Measurements from ENCODE around the gene SSX2.
"Not testable (repeated sequence)": the region's sequence is repeated elsewhere in the genome, so short reads cannot be mapped to it uniquely, and the experiment has no call there.

Gene SSX2

GRCh38 chrX:52707078-52707477 lies at the start of gene SSX2:
TSS of gene SSX2 (minus strand) at chrX:52707178. CDS start at chrX:52705749, 1,429 bp downstream.
- not testable (repeated sequence) for H3K4me3 ChIP-seq (ENCODE audit: low read depth, low read length)

GRCh38 chrX:52750952-52751351 lies 44.0 kb upstream of the SSX2 start, which contains the start of gene SSX2B:
TSS of gene SSX2B (plus strand) at chrX:52751252. CDS start at chrX:52752681, 1,429 bp downstream.
- not testable (repeated sequence) for DNase-seq (ENCODE audit: low read depth); H3K4me3 ChIP-seq (ENCODE audit: low read depth, low read length)

More at GRCh38 chrX:52707078-52707477, at the start of gene SSX2:
- DNase-seq (ENCODE audit: low read depth) = not testable (repeated sequence)

GRCh38 chrX:52692034-52692433 lies 14.9 kb downstream of the SSX2 start:
- not testable (repeated sequence) for DNase-seq (ENCODE audit: low read depth); H3K4me3 ChIP-seq (ENCODE audit: low read depth, low read length)

GRCh38 chrX:52662218-52662617 lies 44.8 kb downstream of the SSX2 start:
- not testable (repeated sequence) for H3K4me3 ChIP-seq (ENCODE audit: low read depth, low read length); DNase-seq (ENCODE audit: low read depth)

GRCh38 chrX:52655475-52655874 lies 51.5 kb downstream of the SSX2 start:
- not testable (repeated sequence) for DNase-seq (ENCODE audit: low read depth)

GRCh38 chrX:52654800-52655199 lies 52.2 kb downstream of the SSX2 start, which contains the start of gene SSX7:
TSS of gene SSX7 (minus strand) at chrX:52654900. CDS start at chrX:52653472, 1,428 bp downstream.
- not testable (repeated sequence) for DNase-seq (ENCODE audit: low read depth); H3K4me3 ChIP-seq (ENCODE audit: low read depth, low read length)

More at GRCh38 chrX:52655475-52655874, 51.5 kb downstream of the SSX2 start:
- not testable (repeated sequence) for H3K4me3 ChIP-seq (ENCODE audit: low read depth, low read length)

- not testable (repeated sequence) for H3K4me3 ChIP-seq (ENCODE audit: low read depth, low read length); DNase-seq (ENCODE audit: low read depth)
These were observed 56.3 kb downstream of the SSX2 start for GRCh38 chrX:52650676-52651075.

GRCh38 chrX:52648956-52649355 lies 58.0 kb downstream of the SSX2 start:
- not testable (repeated sequence) for DNase-seq (ENCODE audit: low read depth); H3K4me3 ChIP-seq (ENCODE audit: low read depth, low read length)

All from GM12864 (cell line).